HT1080 (cell line): ENCODE results near the gene APOBEC3F. TPM values are rescaled to one million over a fixed set of nuclear protein-coding genes. Genes with fewer than 3 reads are reported as not detected.
"Not testable (repeated sequence)": the region's sequence is repeated elsewhere in the genome, so short reads cannot be mapped to it uniquely, and the experiment has no call there.

Experiments
- DNase-seq: peaks from one replicate; pipeline ENCODE4 v3.0.0-alpha.2; 2015; ENCODE audit warnings: low read depth
- total RNA-seq: library from RNA; depleted of rRNA; stranded (reverse); fragments of >200 nt; shearing (Covaris generic); gene quantifications from 2 replicates; pipeline ENCODE4 v1.2.3, GENCODE V29; 2014

APOBEC3F gene
- total RNA-seq, 1 experiment from 2014 or later = 1.1 TPM

- DNase-seq = no peak
These were observed 14.0 kb upstream of the APOBEC3F start for GRCh38 chr22:39026509-39027150.

- no peak for DNase-seq
These were observed 12.9 kb upstream of the APOBEC3F start for GRCh38 chr22:39027717-39028116.

GRCh38 chr22:39028281-39028680, 12.4 kb upstream of the APOBEC3F start:
- DNase-seq = no peak

- no peak for DNase-seq
These were observed 11.4 kb upstream of the APOBEC3F start for GRCh38 chr22:39029227-39029626.

- no peak for DNase-seq
These were observed 10.0 kb upstream of the APOBEC3F start for GRCh38 chr22:39030705-39031104.

GRCh38 chr22:39031434-39032295, 9.0 kb upstream of the APOBEC3F start:
- not testable (repeated sequence) for DNase-seq

- not testable (repeated sequence) for DNase-seq
These were observed 3.6 kb upstream of the APOBEC3F start for GRCh38 chr22:39037071-39037470.

GRCh38 chr22:39039306-39040126, 1.1 kb upstream of the APOBEC3F start:
- no peak for DNase-seq

- not testable (repeated sequence) for DNase-seq
These were observed 518 bp upstream of the APOBEC3F start for GRCh38 chr22:39040155-39040537.

GRCh38 chr22:39041908-39042307, 1.2 kb downstream of the APOBEC3F start:
- no peak for DNase-seq

GRCh38 chr22:39043063-39043462, 2.4 kb downstream of the APOBEC3F start:
- DNase-seq = not testable (repeated sequence)

GRCh38 chr22:39045136-39045535, 4.5 kb downstream of the APOBEC3F start:
- DNase-seq = not testable (repeated sequence)

GRCh38 chr22:39049486-39049885, 8.8 kb downstream of the APOBEC3F start:
- not testable (repeated sequence) for DNase-seq

- not testable (repeated sequence) for DNase-seq
These were observed 11.3 kb downstream of the APOBEC3F start for GRCh38 chr22:39051844-39052495.

GRCh38 chr22:39055658-39056057, 15.0 kb downstream of the APOBEC3F start:
- no peak for DNase-seq

GRCh38 chr22:39061290-39061689, 20.6 kb downstream of the APOBEC3F start:
- DNase-seq = not testable (repeated sequence)

- DNase-seq = not testable (repeated sequence)
These were observed 21.3 kb downstream of the APOBEC3F start for GRCh38 chr22:39061951-39062350.

GRCh38 chr22:39063904-39064303, 23.2 kb downstream of the APOBEC3F start:
- DNase-seq = not testable (repeated sequence)

GRCh38 chr22:39066442-39067276, 26.0 kb downstream of the APOBEC3F start:
- not testable (repeated sequence) for DNase-seq
